ENCODE data around the gene KREMEN2.

KREMEN2 gene

DNA sequence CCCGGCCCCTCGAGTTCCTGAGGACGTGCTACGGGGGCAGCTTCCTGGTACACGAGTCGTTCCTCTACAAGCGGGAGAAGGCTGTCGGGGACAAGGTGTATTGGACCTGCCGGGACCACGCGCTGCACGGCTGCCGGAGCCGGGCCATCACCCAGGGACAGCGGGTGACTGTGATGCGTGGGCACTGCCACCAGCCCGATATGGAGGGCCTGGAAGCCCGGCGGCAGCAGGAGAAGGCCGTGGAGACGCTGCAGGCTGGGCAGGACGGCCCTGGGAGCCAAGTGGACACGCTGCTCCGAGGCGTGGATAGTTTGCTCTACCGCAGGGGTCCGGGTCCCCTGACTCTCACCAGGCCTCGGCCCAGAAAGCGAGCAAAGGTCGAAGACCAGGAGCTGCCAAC lies 30.9 kb upstream of the KREMEN2 start:
- TF ChIP-seq, protein P1, sequence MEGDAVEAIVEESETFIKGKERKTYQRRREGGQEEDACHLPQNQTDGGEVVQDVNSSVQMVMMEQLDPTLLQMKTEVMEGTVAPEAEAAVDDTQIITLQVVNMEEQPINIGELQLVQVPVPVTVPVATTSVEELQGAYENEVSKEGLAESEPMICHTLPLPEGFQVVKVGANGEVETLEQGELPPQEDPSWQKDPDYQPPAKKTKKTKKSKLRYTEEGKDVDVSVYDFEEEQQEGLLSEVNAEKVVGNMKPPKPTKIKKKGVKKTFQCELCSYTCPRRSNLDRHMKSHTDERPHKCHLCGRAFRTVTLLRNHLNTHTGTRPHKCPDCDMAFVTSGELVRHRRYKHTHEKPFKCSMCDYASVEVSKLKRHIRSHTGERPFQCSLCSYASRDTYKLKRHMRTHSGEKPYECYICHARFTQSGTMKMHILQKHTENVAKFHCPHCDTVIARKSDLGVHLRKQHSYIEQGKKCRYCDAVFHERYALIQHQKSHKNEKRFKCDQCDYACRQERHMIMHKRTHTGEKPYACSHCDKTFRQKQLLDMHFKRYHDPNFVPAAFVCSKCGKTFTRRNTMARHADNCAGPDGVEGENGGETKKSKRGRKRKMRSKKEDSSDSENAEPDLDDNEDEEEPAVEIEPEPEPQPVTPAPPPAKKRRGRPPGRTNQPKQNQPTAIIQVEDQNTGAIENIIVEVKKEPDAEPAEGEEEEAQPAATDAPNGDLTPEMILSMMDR (IDR thresholded peaks at IDR 0.05; ENCODE audit: borderline replicate concordance, control extremely low read depth, extremely low read depth, insufficient read depth, missing control alignments), result no peak
- in situ Hi-C loops (cut with MboI; ENCODE audit: low sequenced_read_pairs, unreplicated experiment), result no loop called here
- DNase-seq (ENCODE audit: low spot score), result no peak

DNA sequence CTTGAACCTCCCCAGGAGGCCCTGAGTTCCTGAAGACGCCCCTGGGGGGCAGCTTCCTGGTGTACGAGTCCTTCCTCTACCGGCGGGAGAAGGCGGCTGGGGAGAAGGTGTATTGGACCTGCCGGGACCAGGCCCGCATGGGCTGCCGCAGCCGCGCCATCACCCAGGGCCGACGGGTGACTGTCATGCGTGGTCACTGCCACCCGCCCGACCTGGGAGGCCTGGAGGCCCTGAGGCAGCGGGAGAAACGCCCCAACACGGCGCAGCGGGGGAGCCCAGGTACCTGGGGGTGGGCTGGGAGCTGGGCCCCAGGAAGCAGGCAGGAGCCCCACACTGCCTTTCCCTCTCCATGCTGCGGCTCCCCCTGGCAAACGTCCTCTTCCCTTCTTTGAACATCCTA lies 30.4 kb upstream of the KREMEN2 start:
- in situ Hi-C loops (cut with MboI; ENCODE audit: low sequenced_read_pairs, unreplicated experiment), result no loop called here
- no peak for DNase-seq (ENCODE audit: low spot score)
- TF ChIP-seq, protein P1 (IDR thresholded peaks at IDR 0.05; ENCODE audit: borderline replicate concordance, control extremely low read depth, extremely low read depth, insufficient read depth, missing control alignments), result no peak

DNA sequence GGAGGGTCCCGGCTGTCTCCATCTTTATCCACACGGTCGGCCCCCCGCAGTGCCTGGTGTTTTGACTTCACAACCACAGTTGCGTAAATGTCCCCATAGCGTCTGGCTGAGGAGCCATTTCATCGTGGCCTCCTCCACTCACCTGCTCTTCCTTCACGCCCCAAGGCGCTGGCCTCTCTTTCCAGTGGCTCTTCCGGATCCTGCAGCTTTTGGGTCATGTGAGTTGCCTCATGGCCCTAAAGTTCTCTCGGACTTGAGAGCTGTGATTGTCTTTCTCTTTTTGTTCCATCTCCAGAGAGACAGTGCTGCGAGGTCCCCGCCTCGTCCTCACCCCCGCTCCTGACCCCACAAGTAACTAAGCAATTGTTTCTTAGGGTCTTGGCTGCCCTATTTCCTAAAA lies 29.6 kb upstream of the KREMEN2 start:
- TF ChIP-seq, protein P1 (IDR thresholded peaks at IDR 0.05; ENCODE audit: borderline replicate concordance, control extremely low read depth, extremely low read depth, insufficient read depth, missing control alignments), result no peak
- in situ Hi-C loops (cut with MboI; ENCODE audit: low sequenced_read_pairs, unreplicated experiment), result no loop called here
- DNase-seq (ENCODE audit: low spot score), result no peak

DNA sequence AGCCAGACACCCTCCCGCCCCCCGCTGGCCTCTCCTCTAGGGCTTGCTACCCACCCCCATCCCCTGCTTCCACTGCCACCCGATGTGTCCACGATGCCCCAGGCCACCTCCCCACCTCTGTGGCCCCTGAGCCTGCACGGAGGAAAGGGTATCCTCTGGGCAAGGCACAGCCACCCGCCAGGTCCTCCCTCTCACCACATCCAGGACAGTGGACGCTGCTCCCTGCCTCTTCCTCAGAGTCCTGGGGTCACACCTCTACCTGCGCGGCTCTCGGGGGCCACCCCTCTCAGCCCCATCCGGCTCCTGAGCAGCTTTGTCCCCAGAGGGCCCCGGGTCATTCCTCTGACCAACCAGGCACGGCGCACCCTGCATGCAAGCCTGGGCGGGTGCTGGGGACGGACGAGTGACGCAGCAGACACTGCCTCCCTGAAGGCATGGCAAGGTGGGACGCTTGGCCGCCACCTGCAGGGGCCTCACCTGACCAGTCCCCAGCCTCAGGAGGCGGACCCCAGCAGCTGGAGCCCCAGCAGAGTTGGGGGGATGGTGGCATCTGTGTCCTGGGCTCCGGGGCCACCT lies 27.6 kb upstream of the KREMEN2 start:
- in situ Hi-C loops (cut with MboI; ENCODE audit: low sequenced_read_pairs, unreplicated experiment), result no loop called here
- TF ChIP-seq, protein P1 (IDR thresholded peaks at IDR 0.05; ENCODE audit: borderline replicate concordance, control extremely low read depth, extremely low read depth, insufficient read depth, missing control alignments), result no peak
- no peak for DNase-seq (ENCODE audit: low spot score)

DNA sequence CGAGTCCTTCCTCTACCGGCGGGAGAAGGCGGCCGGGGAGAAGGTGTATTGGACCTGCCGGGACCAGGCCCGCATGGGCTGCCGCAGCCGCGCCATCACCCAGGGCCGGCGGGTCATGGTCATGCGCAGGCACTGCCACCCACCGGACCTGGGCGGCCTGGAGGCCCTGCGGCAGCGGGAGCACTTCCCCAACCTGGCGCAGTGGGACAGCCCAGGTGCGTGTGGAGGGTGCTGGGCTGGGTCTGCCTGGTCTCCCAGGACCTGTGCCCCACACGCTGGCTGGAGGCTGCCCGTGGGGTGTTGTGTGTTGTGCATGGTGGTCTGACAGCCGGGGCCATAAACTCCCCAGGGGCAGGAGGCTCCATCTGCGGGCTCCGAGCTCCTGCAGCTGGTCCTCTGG lies 26.9 kb upstream of the KREMEN2 start:
- TF ChIP-seq, protein P1 (IDR thresholded peaks at IDR 0.05; ENCODE audit: borderline replicate concordance, control extremely low read depth, extremely low read depth, insufficient read depth, missing control alignments), result no peak
- no peak for DNase-seq (ENCODE audit: low spot score)
- in situ Hi-C loops (cut with MboI; ENCODE audit: low sequenced_read_pairs, unreplicated experiment), result no loop called here

DNA sequence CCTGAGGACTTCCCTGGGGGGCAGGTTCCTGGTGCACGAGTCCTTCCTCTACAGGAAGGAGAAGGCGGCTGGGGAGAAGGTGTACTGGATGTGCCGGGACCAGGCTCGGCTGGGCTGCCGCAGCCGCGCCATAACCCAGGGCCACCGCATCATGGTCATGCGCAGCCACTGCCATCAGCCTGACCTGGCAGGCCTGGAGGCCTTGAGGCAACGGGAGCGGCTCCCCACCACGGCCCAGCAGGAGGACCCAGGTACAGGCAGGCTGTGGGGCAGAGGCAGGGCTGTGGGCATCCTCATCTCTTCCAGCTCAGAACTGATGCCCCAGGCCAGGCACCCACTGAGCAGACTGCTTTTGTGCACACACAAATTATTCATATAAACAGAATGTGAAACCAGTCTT lies 25.9 kb upstream of the KREMEN2 start:
- DNase-seq (ENCODE audit: low spot score), result no peak
- in situ Hi-C loops (cut with MboI; ENCODE audit: low sequenced_read_pairs, unreplicated experiment), result no loop called here
- TF ChIP-seq, protein P1 (IDR thresholded peaks at IDR 0.05; ENCODE audit: borderline replicate concordance, control extremely low read depth, extremely low read depth, insufficient read depth, missing control alignments), result no peak
